ENCODE results near the gene TAF8. TPM values are rescaled to one million over a fixed set of nuclear protein-coding genes. Genes with fewer than 3 reads are reported as not detected.

The TAF8 gene
- total RNA-seq, 2 experiments from 2014 or later: 50.9 to 53.2 TPM

- H3K27ac Mint-ChIP-seq: peak overlapping the region; percentile 98
Measured at GRCh38 chr6:42049116-42049809, 1.1 kb upstream of the TAF8 start.

GRCh38 chr6:42049948-42050296 lies 402 bp upstream of the TAF8 start:
- peaks cover 70% of the 10 kb centered on the region for H3K4me1 Mint-ChIP-seq
- ATAC-seq (peak; percentile 0), DNase-seq (peak; percentile 68)
- H3K4me3 Mint-ChIP-seq: peak overlapping the region; percentile 94
- H3K27me3 Mint-ChIP-seq: no peaks in the 10 kb centered on the region
- peak overlapping the region; percentile 98 for H3K27ac Mint-ChIP-seq
- H3K36me3 Mint-ChIP-seq: peaks cover 26% of the 10 kb centered on the region
- no peaks in the 10 kb centered on the region for H3K9me3 Mint-ChIP-seq (ENCODE audit: low read depth)
- CTCF ChIA-PET: interaction anchor here (0.9 to 17.3 kb wide), 14 partner anchors 10 to 261 kb away, joined by 3 to 420 read pairs (median 6); partner anchors contain the start of genes BYSL, CCND3, FRS3 and MED20

More at GRCh38 chr6:42049116-42049809, 1.1 kb upstream of the TAF8 start:
- peak; percentile 53 for DNase-seq
- peaks cover 74% of the 10 kb centered on the region for H3K4me1 Mint-ChIP-seq
- H3K36me3 Mint-ChIP-seq: peaks cover 24% of the 10 kb centered on the region
- no peak for ATAC-seq
- no peaks in the 10 kb centered on the region for H3K27me3 Mint-ChIP-seq
- CTCF ChIA-PET: interaction anchor here (0.9 to 17.3 kb wide), 17 partner anchors 9 to 271 kb away, joined by 3 to 420 read pairs (median 6); partner anchors contain the start of genes BYSL, CCND3, FRS3 and MED20
- peak overlapping the region; percentile 94 for H3K4me3 Mint-ChIP-seq
- no peaks in the 10 kb centered on the region for H3K9me3 Mint-ChIP-seq (ENCODE audit: low read depth)

GRCh38 chr6:42051268-42051653 lies 937 bp downstream of the TAF8 start:
- peaks cover 36% of the 10 kb centered on the region for H3K36me3 Mint-ChIP-seq
- no peak for ATAC-seq

GRCh38 chr6:42053601-42054000 lies 3.3 kb downstream of the TAF8 start:
- Mint-ChIP-seq H3K27ac (no peak overlapping the region), H3K36me3 (peaks cover 52% of the 10 kb centered on the region), H3K4me1 (peaks cover 41% of the 10 kb centered on the region), H3K4me3 (no peak overlapping the region), H3K27me3 (no peaks in the 10 kb centered on the region), H3K9me3 (ENCODE audit: low read depth) (no peaks in the 10 kb centered on the region)
- CTCF ChIA-PET: interaction anchor here (1.5 to 17.3 kb wide), 3 partner anchors 50 to 265 kb away, joined by 3 to 340 read pairs (median 32); partner anchors contain the start of genes FRS3, PRICKLE4 and TOMM6
- ATAC-seq (no peak), DNase-seq (no peak)

More at GRCh38 chr6:42051268-42051653, 937 bp downstream of the TAF8 start:
- Mint-ChIP-seq H3K27me3 (no peaks in the 10 kb centered on the region), H3K4me3 (peak overlapping the region; percentile 94), H3K9me3 (ENCODE audit: low read depth) (no peaks in the 10 kb centered on the region), H3K27ac (peak overlapping the region; percentile 98), H3K4me1 (peaks cover 61% of the 10 kb centered on the region)
- no peak for DNase-seq
- CTCF ChIA-PET: interaction anchor here (1.0 to 17.3 kb wide), 12 partner anchors 11 to 513 kb away, joined by 3 to 420 read pairs (median 7); partner anchors contain the start of genes BYSL, CCND3, FRS3 and MED20

GRCh38 chr6:42059743-42060142 lies 9.4 kb downstream of the TAF8 start:
- no peak overlapping the region for H3K27ac Mint-ChIP-seq
- DNase-seq (no peak), ATAC-seq (no peak)
- H3K4me1 Mint-ChIP-seq: peaks cover 4% of the 10 kb centered on the region
- CTCF ChIA-PET: interaction anchor here (1.3 to 2.7 kb wide), 2 partner anchors 44 to 274 kb away, joined by 4 to 7 read pairs; no protein-coding TSS in a partner anchor
- H3K27me3 Mint-ChIP-seq: no peaks in the 10 kb centered on the region
- H3K36me3 Mint-ChIP-seq: peaks cover 74% of the 10 kb centered on the region
- H3K9me3 Mint-ChIP-seq (ENCODE audit: low read depth): no peaks in the 10 kb centered on the region
- no peak overlapping the region for H3K4me3 Mint-ChIP-seq

GRCh38 chr6:42066156-42066675 lies 15.9 kb downstream of the TAF8 start:
- DNase-seq (no peak), ATAC-seq (no peak)
- H3K27ac Mint-ChIP-seq: peak overlapping the region; percentile 48
- peaks cover 28% of the 10 kb centered on the region for H3K36me3 Mint-ChIP-seq
- H3K9me3 Mint-ChIP-seq (ENCODE audit: low read depth): no peaks in the 10 kb centered on the region
- H3K27me3 Mint-ChIP-seq: no peaks in the 10 kb centered on the region
- H3K4me1 Mint-ChIP-seq: no peaks in the 10 kb centered on the region
- no peak overlapping the region for H3K4me3 Mint-ChIP-seq
- CTCF ChIA-PET: interaction anchor here (1.2 to 2.4 kb wide), 4 partner anchors 38 to 481 kb away, joined by 4 to 6 read pairs (median 4); partner anchors contain the start of gene TOMM6

- CTCF ChIA-PET: interaction anchor here (1.0 kb wide), 1 partner anchor 221 kb away, joined by 3 read pairs; no protein-coding TSS in a partner anchor
- ATAC-seq (no peak), DNase-seq (no peak)
- Mint-ChIP-seq H3K27ac (no peak overlapping the region), H3K4me3 (no peak overlapping the region), H3K9me3 (ENCODE audit: low read depth) (no peaks in the 10 kb centered on the region), H3K36me3 (peaks cover 23% of the 10 kb centered on the region), H3K4me1 (peaks cover under 1% of the 10 kb centered on the region), H3K27me3 (no peaks in the 10 kb centered on the region)
Measured at GRCh38 chr6:42068173-42068572, 17.8 kb downstream of the TAF8 start.

- Mint-ChIP-seq H3K4me1 (peaks cover 3% of the 10 kb centered on the region), H3K9me3 (ENCODE audit: low read depth) (no peaks in the 10 kb centered on the region), H3K27ac (no peak overlapping the region), H3K36me3 (peaks cover 23% of the 10 kb centered on the region), H3K27me3 (no peaks in the 10 kb centered on the region), H3K4me3 (no peak overlapping the region)
- CTCF ChIA-PET: interaction anchor here (1.2 kb wide), 1 partner anchor 35 kb away, joined by 3 read pairs; no protein-coding TSS in a partner anchor
- ATAC-seq: no peak
- no peak for DNase-seq
Measured at GRCh38 chr6:42068872-42069522, 18.7 kb downstream of the TAF8 start.

GRCh38 chr6:42071881-42072583 lies 21.7 kb downstream of the TAF8 start:
- Mint-ChIP-seq H3K4me1 (peaks cover 3% of the 10 kb centered on the region), H3K4me3 (no peak overlapping the region), H3K27ac (peak overlapping the region; percentile 31), H3K27me3 (no peaks in the 10 kb centered on the region), H3K36me3 (peaks cover 19% of the 10 kb centered on the region), H3K9me3 (ENCODE audit: low read depth) (no peaks in the 10 kb centered on the region)
- CTCF ChIA-PET: no interaction called here
- no peak for DNase-seq
- no peak for ATAC-seq

- H3K27me3 Mint-ChIP-seq: no peaks in the 10 kb centered on the region
- H3K27ac Mint-ChIP-seq: peak overlapping the region; percentile 10
- ATAC-seq (no peak), DNase-seq (no peak)
- H3K9me3 Mint-ChIP-seq (ENCODE audit: low read depth): no peaks in the 10 kb centered on the region
- CTCF ChIA-PET: interaction anchor here (1.4 to 6.2 kb wide), 2 partner anchors 31 to 474 kb away, joined by 4 to 25 read pairs; no protein-coding TSS in a partner anchor
- peaks cover 3% of the 10 kb centered on the region for H3K4me1 Mint-ChIP-seq
- peaks cover 23% of the 10 kb centered on the region for H3K36me3 Mint-ChIP-seq
- no peak overlapping the region for H3K4me3 Mint-ChIP-seq
Measured at GRCh38 chr6:42073287-42073686, 23.0 kb downstream of the TAF8 start.

- ATAC-seq (no peak), DNase-seq (peak; percentile 72)
- Mint-ChIP-seq H3K4me1 (peaks cover 3% of the 10 kb centered on the region), H3K36me3 (peaks cover 28% of the 10 kb centered on the region), H3K9me3 (ENCODE audit: low read depth) (no peaks in the 10 kb centered on the region), H3K27me3 (no peaks in the 10 kb centered on the region), H3K27ac (no peak overlapping the region), H3K4me3 (no peak overlapping the region)
- CTCF ChIA-PET: interaction anchor here (0.7 to 6.2 kb wide), 5 partner anchors 29 to 1394 kb away, joined by 3 to 25 read pairs (median 3); no protein-coding TSS in a partner anchor
Measured at GRCh38 chr6:42075159-42075838, 25.0 kb downstream of the TAF8 start.

- ATAC-seq: no peak
- Mint-ChIP-seq H3K36me3 (peaks cover 20% of the 10 kb centered on the region), H3K27me3 (no peaks in the 10 kb centered on the region), H3K4me1 (peaks cover under 1% of the 10 kb centered on the region), H3K4me3 (no peak overlapping the region), H3K9me3 (ENCODE audit: low read depth) (no peaks in the 10 kb centered on the region), H3K27ac (no peak overlapping the region)
- DNase-seq: no peak
- CTCF ChIA-PET: interaction anchor here (6.2 kb wide), 1 partner anchor 25 kb away, joined by 25 read pairs; no protein-coding TSS in a partner anchor
Measured at GRCh38 chr6:42078386-42078785, 28.1 kb downstream of the TAF8 start.
